Dedifferentiated amniotic fluid mesenchymal stem cell (primary cell): ENCODE results near the gene CHCHD4.
"Not testable (repeated sequence)": the region's sequence is repeated elsewhere in the genome, so short reads cannot be mapped to it uniquely, and the experiment has no call there.

Experiments
- DNase-seq: peaks from one replicate; pipeline ENCODE4 v3.0.0-alpha.2; 2016; ENCODE audit errors: extremely low spot score

Gene CHCHD4

GRCh38 chr3:14135581-14135980, 10.9 kb upstream of the CHCHD4 start:
- no peak for DNase-seq

GRCh38 chr3:14134291-14134690, 9.6 kb upstream of the CHCHD4 start:
- no peak for DNase-seq

GRCh38 chr3:14133876-14134275, 9.2 kb upstream of the CHCHD4 start:
- DNase-seq: no peak

GRCh38 chr3:14133188-14133800, 8.6 kb upstream of the CHCHD4 start:
- DNase-seq: no peak

- DNase-seq: no peak
Observed at GRCh38 chr3:14132689-14133088, 8.0 kb upstream of the CHCHD4 start.

GRCh38 chr3:14132120-14132519, 7.5 kb upstream of the CHCHD4 start:
- no peak for DNase-seq

GRCh38 chr3:14131134-14131533, 6.5 kb upstream of the CHCHD4 start:
- DNase-seq: no peak

- DNase-seq: no peak
Observed at GRCh38 chr3:14130707-14131106, 6.0 kb upstream of the CHCHD4 start.

- no peak for DNase-seq
Observed at GRCh38 chr3:14130230-14130629, 5.6 kb upstream of the CHCHD4 start.

- DNase-seq: no peak
Observed at GRCh38 chr3:14129296-14129695, 4.6 kb upstream of the CHCHD4 start.

- no peak for DNase-seq
Observed at GRCh38 chr3:14128724-14129123, 4.1 kb upstream of the CHCHD4 start.

GRCh38 chr3:14127516-14128161, 3.0 kb upstream of the CHCHD4 start:
- no peak for DNase-seq

GRCh38 chr3:14126887-14127505, 2.3 kb upstream of the CHCHD4 start:
- DNase-seq: no peak

GRCh38 chr3:14126017-14126886, 1.6 kb upstream of the CHCHD4 start:
- DNase-seq: no peak

GRCh38 chr3:14125193-14126016, 735 bp upstream of the CHCHD4 start:
- peak; percentile 89 for DNase-seq

GRCh38 chr3:14124223-14124614, 451 bp downstream of the CHCHD4 start:
- peak; percentile 19 for DNase-seq

GRCh38 chr3:14123308-14124222, 1.1 kb downstream of the CHCHD4 start:
- no peak for DNase-seq

GRCh38 chr3:14122301-14122700, 2.4 kb downstream of the CHCHD4 start:
- DNase-seq: no peak

- DNase-seq: no peak
Observed at GRCh38 chr3:14121859-14122258, 2.8 kb downstream of the CHCHD4 start.

- DNase-seq: not testable (repeated sequence)
Observed at GRCh38 chr3:14120921-14121448, 3.7 kb downstream of the CHCHD4 start.
